OCI-LY3 (cell line): ENCODE measurements around the gene NEU2.

Source experiments
- H2AFZ ChIP-seq: fragments of 200-600, 300-600 bp; shearing (Covaris generic); 2 replicates; pipeline ENCODE4 v1.6.0; 2014; ENCODE audit warnings: antibody characterized with exemption, low read depth, low read length
- H3K27ac ChIP-seq: fragments of 200-600, 300-600 bp; sonication (generic); 2 replicates; pipeline ENCODE4 v1.5.1; 2014; ENCODE audit warnings: mild to moderate bottlenecking, low read length, moderate library complexity, mixed read lengths
- H3K27me3 ChIP-seq: fragments of 200-600, 300-600 bp; sonication (generic); 2 replicates; pipeline ENCODE4 v1.6.1; 2014; ENCODE audit warnings: low read depth, low read length, mixed read lengths
- H3K36me3 ChIP-seq: fragments of 200-600, 300-600 bp; sonication (generic); replicated peaks from 2 replicates; pipeline ENCODE3; 2014; ENCODE audit warnings: low read depth, low read length, mixed read lengths
- H3K4me1 ChIP-seq: fragments of 300-600, 200-600 bp; sonication (generic); 2 replicates; pipeline ENCODE4 v1.6.1; 2014; ENCODE audit warnings: low read length, mixed read lengths
- H3K4me2 ChIP-seq: fragments of 200-600, 300-600 bp; sonication (generic); 2 replicates; pipeline ENCODE4 v1.6.1; 2014; ENCODE audit warnings: low read length, mixed read lengths
- H3K4me3 ChIP-seq: fragments of 300-600, 200-600 bp; sonication (generic); 2 replicates; pipeline ENCODE4 v1.5.1; 2014; ENCODE audit warnings: antibody characterized with exemption, mild to moderate bottlenecking, low read length, moderate library complexity
- H3K79me2 ChIP-seq: fragments of 300-600, 200-600 bp; shearing (Covaris generic); 2 replicates; pipeline ENCODE4 v1.6.1; 2014; ENCODE audit warnings: mild to moderate bottlenecking, low read length, mixed read lengths
- H3K9ac ChIP-seq: fragments of 300-600, 200-600 bp; shearing (Covaris generic); 2 replicates; pipeline ENCODE4 v1.6.0; 2014; ENCODE audit warnings: mild to moderate bottlenecking, low read length, moderate library complexity
- H3K9me3 ChIP-seq: fragments of 200-600, 300-600 bp; shearing (Covaris generic); 2 replicates; pipeline ENCODE4 v1.6.1; 2014; ENCODE audit warnings: low read length, mixed read lengths; ENCODE audit not compliant: insufficient read depth
- H4K20me1 ChIP-seq: fragments of 200-600, 300-600 bp; sonication (generic); 2 replicates; pipeline ENCODE4 v1.6.1; 2016; ENCODE audit warnings: low read length, mixed read lengths; ENCODE audit not compliant: insufficient read depth
- CTCF ChIP-seq: fragments of 200-600, 300-600 bp; sonication (generic); IDR thresholded peaks from 2 replicates; pipeline ENCODE4 v1.5.1; 2014; ENCODE audit warnings: antibody characterized with exemption, low read length, low read depth
- EZH2phosphoT487 ChIP-seq: fragments of 200-600 bp; shearing (Covaris generic); IDR thresholded peaks from 2 replicates; pipeline ENCODE4 v1.6.1; 2018; ENCODE audit warnings: antibody characterized with exemption, mixed run types, low read depth

NEU2 gene

GRCh38 chr2:233060501-233060979, 28.1 kb downstream of the NEU2 start:
- no peak for TF ChIP-seq CTCF
- no peak for TF ChIP-seq EZH2phosphoT487
- H3K4me1 ChIP-seq, result peaks cover 31% of the 10 kb centered on the region
- H3K9ac ChIP-seq, result peak overlapping the region; percentile 100
- peak overlapping the region; percentile 96 for H3K27ac ChIP-seq
- no peaks in the 10 kb centered on the region for H3K27me3 ChIP-seq
- H4K20me1 ChIP-seq, result peaks cover 41% of the 10 kb centered on the region
- peaks cover 64% of the 10 kb centered on the region for H3K79me2 ChIP-seq
- H2AFZ ChIP-seq, result no peak overlapping the region
- peak overlapping the region; percentile 99 for H3K4me2 ChIP-seq
- H3K36me3 ChIP-seq, result peaks cover 44% of the 10 kb centered on the region
- no peaks in the 10 kb centered on the region for H3K9me3 ChIP-seq
- peak overlapping the region; percentile 99 for H3K4me3 ChIP-seq

GRCh38 chr2:233060980-233061590, 28.6 kb downstream of the NEU2 start:
- no peak for TF ChIP-seq EZH2phosphoT487
- no peak for TF ChIP-seq CTCF
- H3K27ac ChIP-seq, result peak overlapping the region; percentile 96
- no peaks in the 10 kb centered on the region for H3K9me3 ChIP-seq
- peaks cover 67% of the 10 kb centered on the region for H3K79me2 ChIP-seq
- no peak overlapping the region for H2AFZ ChIP-seq
- H3K27me3 ChIP-seq, result no peaks in the 10 kb centered on the region
- peak overlapping the region; percentile 99 for H3K4me2 ChIP-seq
- H3K4me1 ChIP-seq, result peaks cover 31% of the 10 kb centered on the region
- H3K4me3 ChIP-seq, result peak overlapping the region; percentile 99
- H3K36me3 ChIP-seq, result peaks cover 46% of the 10 kb centered on the region
- H4K20me1 ChIP-seq, result peaks cover 43% of the 10 kb centered on the region
- H3K9ac ChIP-seq, result peak overlapping the region; percentile 100

- Histone ChIP-seq H3K79me2 (peaks cover 74% of the 10 kb centered on the region), H3K4me3 (peak overlapping the region; percentile 99), H3K36me3 (peaks cover 50% of the 10 kb centered on the region), H2AFZ (no peak overlapping the region), H3K9ac (peak overlapping the region; percentile 100), H3K4me1 (peaks cover 31% of the 10 kb centered on the region), H3K9me3 (no peaks in the 10 kb centered on the region), H3K4me2 (peak overlapping the region; percentile 99), H4K20me1 (peaks cover 47% of the 10 kb centered on the region), H3K27me3 (no peaks in the 10 kb centered on the region), H3K27ac (peak overlapping the region; percentile 96)
- TF ChIP-seq CTCF (peak; percentile 20; the same call in 1 of the 2 replicates), EZH2phosphoT487 (no peak)
Observed at GRCh38 chr2:233061591-233062450, 29.3 kb downstream of the NEU2 start.

- H3K4me1 ChIP-seq, result peaks cover 31% of the 10 kb centered on the region
- H3K4me3 ChIP-seq, result peak overlapping the region; percentile 99
Observed at GRCh38 chr2:233062451-233062850, 30.0 kb downstream of the NEU2 start.

More at GRCh38 chr2:233062451-233062850, 30.0 kb downstream of the NEU2 start:
- TF ChIP-seq CTCF (no peak), EZH2phosphoT487 (no peak)
- Histone ChIP-seq H3K9ac (peak overlapping the region; percentile 100), H3K4me2 (peak overlapping the region; percentile 99), H3K27ac (peak overlapping the region; percentile 96), H2AFZ (no peak overlapping the region), H3K9me3 (no peaks in the 10 kb centered on the region), H3K79me2 (peaks cover 81% of the 10 kb centered on the region), H3K36me3 (peaks cover 56% of the 10 kb centered on the region), H4K20me1 (peaks cover 53% of the 10 kb centered on the region), H3K27me3 (no peaks in the 10 kb centered on the region)
